HepG2 (cell line): ENCODE measurements around the gene IQGAP2. TPM values are rescaled to one million over a fixed set of nuclear protein-coding genes. Genes with fewer than 3 reads are reported as not detected.

Experiments
- ATF3 ChIP-seq: sonication (generic); formaldehyde crosslinking; IDR thresholded peaks from 2 replicates; pipeline ENCODE4 v1.4.0; 2020; ENCODE audit warnings: missing genetic modification reagents
- CEBPB ChIP-seq: IDR thresholded peaks from 2 replicates; pipeline ENCODE4 v1.6.1; 2011; ENCODE audit warnings: low read depth, low read length, improper control_type of control experiment, borderline replicate concordance
- GATA4 ChIP-seq: sonication (generic); IDR thresholded peaks from 2 replicates; pipeline ENCODE4 v1.6.1; 2016; ENCODE audit warnings: antibody characterized with exemption, low read depth, borderline replicate concordance
- HNRNPLL ChIP-seq: fragments of 200-400 bp; formaldehyde crosslinking; IDR thresholded peaks from 2 replicates; pipeline ENCODE4 v1.6.1; 2017; ENCODE audit warnings: mild to moderate bottlenecking, low read depth, low read length; ENCODE audit not compliant: poor library complexity, severe bottlenecking
- JARID2 ChIP-seq: sonication (generic); formaldehyde crosslinking; IDR thresholded peaks from 2 replicates; pipeline ENCODE4 v1.8.1; 2023; ENCODE audit warnings: missing genetic modification reagents, inconsistent platforms; ENCODE audit not compliant: insufficient replicate concordance
- NFYB ChIP-seq: sonication (generic); formaldehyde crosslinking; IDR thresholded peaks from 2 replicates; pipeline ENCODE4 v1.4.0; 2020; ENCODE audit warnings: missing genetic modification reagents
- PHF20 ChIP-seq: sonication (generic); formaldehyde crosslinking; IDR thresholded peaks from 2 replicates; pipeline ENCODE4 v1.5.0; 2020; ENCODE audit warnings: mild to moderate bottlenecking, missing genetic modification reagents
- RAD51 ChIP-seq: fragments of 450-650 bp; IDR thresholded peaks from 2 replicates; pipeline ENCODE4 v1.6.1; 2016; ENCODE audit warnings: borderline replicate concordance
- RERE ChIP-seq: IDR thresholded peaks from 2 replicates; pipeline ENCODE4 v1.6.1; 2016; ENCODE audit warnings: low read depth, missing genetic modification reagents, missing compliant biosample characterization
- ZNF496 ChIP-seq: sonication (generic); formaldehyde crosslinking; IDR thresholded peaks from 2 replicates; pipeline ENCODE4 v1.8.1; 2023; ENCODE audit warnings: mild to moderate bottlenecking, moderate library complexity, missing genetic modification reagents; ENCODE audit not compliant: insufficient replicate concordance
- ZNF589 ChIP-seq: sonication (generic); formaldehyde crosslinking; conservative IDR thresholded peaks from 2 replicates; pipeline ENCODE4 v1.8.0; 2022; ENCODE audit warnings: mild to moderate bottlenecking, moderate library complexity, missing genetic modification reagents
- ZNF614 ChIP-seq: IDR thresholded peaks from 2 replicates; pipeline ENCODE4 v1.6.1; 2018; ENCODE audit warnings: missing biosample characterization, missing genetic modification reagents, inconsistent platforms, borderline replicate concordance
- ZNF709 ChIP-seq: sonication (generic); formaldehyde crosslinking; IDR thresholded peaks from 2 replicates; pipeline ENCODE4 v1.5.0; 2020; ENCODE audit warnings: mild to moderate bottlenecking, missing genetic modification reagents
- ZNF766 ChIP-seq: sonication (generic); formaldehyde crosslinking; IDR thresholded peaks from 2 replicates; pipeline ENCODE4 v1.5.0; 2020; ENCODE audit warnings: missing genetic modification reagents, borderline replicate concordance
- ZNF773 ChIP-seq: sonication (generic); formaldehyde crosslinking; IDR thresholded peaks from 2 replicates; pipeline ENCODE4 v1.4.0; 2020; ENCODE audit warnings: missing genetic modification reagents, borderline replicate concordance
- polyA plus RNA-seq, 8 experiments: library from polyadenylated mRNA; depleted of rRNA in 3 of 8; stranded (reverse) in 7 of 8; unstranded in 1 of 8; fragments of >200 nt; fragmentation: Illumina TruSeq in 4 of 8; extraction: Trizol in 4 of 8; gene quantifications; 2 replicates each; pipeline versions ENCODE4 v1.2.1 to v1.2.3, GENCODE V29; 2011 to 2016; ENCODE audit warnings: low read depth in 4 of 8, missing spikeins in 1 of 8, mixed read lengths in 1 of 8; ENCODE audit not compliant: insufficient read depth in 1 of 8
- total RNA-seq, 5 experiments: library from RNA; depleted of rRNA; stranded (reverse); fragments of >200 nt; fragmentation: Illumina TruSeq; extraction: Trizol; gene quantifications; 2 replicates each; pipeline ENCODE4 v1.2.3, GENCODE V29; 2016; ENCODE audit warnings: low read depth in 1 of 5
- TF ChIP-seq, protein P1 (sequence below): sonication (generic); formaldehyde crosslinking; IDR thresholded peaks from 2 replicates; pipeline ENCODE4 v1.5.0; 2020; ENCODE audit warnings: missing genetic modification reagents
- TF ChIP-seq, protein P2 (sequence below): IDR thresholded peaks from 2 replicates; pipeline ENCODE4 v1.6.1; 2012; ENCODE audit warnings: low read length, improper control_type of control experiment

Gene IQGAP2
- total and polyA plus RNA-seq, 2 of the 13 experiments (the other 11 are each of a cell fraction or from before 2014, with no cell fraction given) = 35.2 to 83.3 TPM

- TF ChIP-seq HNRNPLL (no peak), GATA4 (no peak), RAD51 (no peak), PHF20 (0 out of 2 replicates have a peak, but pooled peaks have one; percentile 26), ZNF496 (no peak), ZNF766 (CRISPR knock-in tag) (no peak), RERE (CRISPR knock-in tag) (no peak), ZNF773 (CRISPR knock-in tag) (no peak), CEBPB (no peak), ATF3 (CRISPR knock-in tag) (no peak), ZNF709 (CRISPR knock-in tag) (no peak), JARID2 (CRISPR knock-in tag) (peak; percentile 17), ZNF589 (no peak), ZNF614 (CRISPR knock-in tag) (no peak), NFYB (CRISPR knock-in tag) (peak; percentile 78)
- TF ChIP-seq, protein P1, sequence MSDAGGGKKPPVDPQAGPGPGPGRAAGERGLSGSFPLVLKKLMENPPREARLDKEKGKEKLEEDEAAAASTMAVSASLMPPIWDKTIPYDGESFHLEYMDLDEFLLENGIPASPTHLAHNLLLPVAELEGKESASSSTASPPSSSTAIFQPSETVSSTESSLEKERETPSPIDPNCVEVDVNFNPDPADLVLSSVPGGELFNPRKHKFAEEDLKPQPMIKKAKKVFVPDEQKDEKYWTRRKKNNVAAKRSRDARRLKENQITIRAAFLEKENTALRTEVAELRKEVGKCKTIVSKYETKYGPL (CRISPR knock-in tag) = no peak
- TF ChIP-seq, protein P2, sequence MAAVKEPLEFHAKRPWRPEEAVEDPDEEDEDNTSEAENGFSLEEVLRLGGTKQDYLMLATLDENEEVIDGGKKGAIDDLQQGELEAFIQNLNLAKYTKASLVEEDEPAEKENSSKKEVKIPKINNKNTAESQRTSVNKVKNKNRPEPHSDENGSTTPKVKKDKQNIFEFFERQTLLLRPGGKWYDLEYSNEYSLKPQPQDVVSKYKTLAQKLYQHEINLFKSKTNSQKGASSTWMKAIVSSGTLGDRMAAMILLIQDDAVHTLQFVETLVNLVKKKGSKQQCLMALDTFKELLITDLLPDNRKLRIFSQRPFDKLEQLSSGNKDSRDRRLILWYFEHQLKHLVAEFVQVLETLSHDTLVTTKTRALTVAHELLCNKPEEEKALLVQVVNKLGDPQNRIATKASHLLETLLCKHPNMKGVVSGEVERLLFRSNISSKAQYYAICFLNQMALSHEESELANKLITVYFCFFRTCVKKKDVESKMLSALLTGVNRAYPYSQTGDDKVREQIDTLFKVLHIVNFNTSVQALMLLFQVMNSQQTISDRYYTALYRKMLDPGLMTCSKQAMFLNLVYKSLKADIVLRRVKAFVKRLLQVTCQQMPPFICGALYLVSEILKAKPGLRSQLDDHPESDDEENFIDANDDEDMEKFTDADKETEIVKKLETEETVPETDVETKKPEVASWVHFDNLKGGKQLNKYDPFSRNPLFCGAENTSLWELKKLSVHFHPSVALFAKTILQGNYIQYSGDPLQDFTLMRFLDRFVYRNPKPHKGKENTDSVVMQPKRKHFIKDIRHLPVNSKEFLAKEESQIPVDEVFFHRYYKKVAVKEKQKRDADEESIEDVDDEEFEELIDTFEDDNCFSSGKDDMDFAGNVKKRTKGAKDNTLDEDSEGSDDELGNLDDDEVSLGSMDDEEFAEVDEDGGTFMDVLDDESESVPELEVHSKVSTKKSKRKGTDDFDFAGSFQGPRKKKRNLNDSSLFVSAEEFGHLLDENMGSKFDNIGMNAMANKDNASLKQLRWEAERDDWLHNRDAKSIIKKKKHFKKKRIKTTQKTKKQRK = no peak
Observed at GRCh38 chr5:76755779-76756637, 352.9 kb downstream of the IQGAP2 start (continued).
